ENCODE data around the gene PRDM16.
A peak's percentile ranks its signal among the peaks of the same experiment; 100 is the strongest.

Gene PRDM16

DNA sequence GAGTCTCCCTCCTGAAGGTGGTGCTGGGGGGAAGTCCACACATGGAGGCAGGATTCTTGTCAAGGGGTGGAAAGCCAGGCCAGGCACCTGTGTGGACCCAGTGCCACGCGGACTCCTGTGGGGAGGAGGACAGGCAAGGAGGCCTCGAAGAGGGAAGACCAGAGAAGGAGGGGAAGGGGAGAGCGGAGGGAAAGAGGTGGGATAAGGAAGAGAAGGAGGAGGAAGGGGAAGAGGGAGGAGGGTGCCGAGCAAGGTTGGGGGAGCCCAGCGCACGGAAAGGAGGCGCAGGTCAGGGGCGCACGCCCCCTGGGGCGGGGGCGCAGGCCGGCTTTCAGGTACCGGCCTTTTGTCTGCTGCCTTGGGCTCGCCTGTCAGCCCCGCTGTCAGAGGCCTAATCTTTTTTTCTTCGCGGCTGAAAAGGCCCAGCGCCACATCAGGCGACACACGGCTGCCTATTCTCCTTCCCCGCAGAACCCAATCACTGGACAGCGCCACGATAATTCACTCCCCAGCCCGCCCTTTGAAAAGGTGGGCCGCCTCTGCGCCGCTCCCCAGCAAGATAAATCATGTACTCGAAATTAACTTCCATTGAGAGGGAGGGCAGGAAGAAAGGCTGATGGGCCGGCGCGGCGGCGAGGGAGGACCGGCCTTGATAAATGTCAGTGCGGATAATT lies 42.5 kb downstream of the PRDM16 start:
- no peak for DNase-seq

DNA sequence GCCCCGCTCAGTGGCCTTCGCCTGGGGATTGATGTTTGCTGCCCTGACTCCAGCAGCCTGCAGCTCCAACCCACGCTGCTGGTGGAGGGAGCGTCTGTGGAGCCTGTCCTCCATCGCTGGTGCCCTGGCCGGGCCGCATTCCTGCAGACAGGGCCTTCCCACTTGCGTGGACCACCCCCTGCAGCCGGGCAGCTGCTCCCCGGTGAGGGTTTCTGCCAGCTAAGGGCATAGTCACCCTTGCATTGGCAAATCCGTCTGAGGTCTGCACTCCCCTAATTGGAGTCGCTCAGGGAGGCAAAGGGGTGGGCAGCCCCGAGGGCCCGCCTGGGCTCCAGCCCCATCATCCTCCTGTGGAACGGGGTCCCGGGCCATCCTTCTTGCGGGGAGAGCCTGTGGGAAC lies 43.5 kb downstream of the PRDM16 start:
- DNase-seq: no peak

DNA sequence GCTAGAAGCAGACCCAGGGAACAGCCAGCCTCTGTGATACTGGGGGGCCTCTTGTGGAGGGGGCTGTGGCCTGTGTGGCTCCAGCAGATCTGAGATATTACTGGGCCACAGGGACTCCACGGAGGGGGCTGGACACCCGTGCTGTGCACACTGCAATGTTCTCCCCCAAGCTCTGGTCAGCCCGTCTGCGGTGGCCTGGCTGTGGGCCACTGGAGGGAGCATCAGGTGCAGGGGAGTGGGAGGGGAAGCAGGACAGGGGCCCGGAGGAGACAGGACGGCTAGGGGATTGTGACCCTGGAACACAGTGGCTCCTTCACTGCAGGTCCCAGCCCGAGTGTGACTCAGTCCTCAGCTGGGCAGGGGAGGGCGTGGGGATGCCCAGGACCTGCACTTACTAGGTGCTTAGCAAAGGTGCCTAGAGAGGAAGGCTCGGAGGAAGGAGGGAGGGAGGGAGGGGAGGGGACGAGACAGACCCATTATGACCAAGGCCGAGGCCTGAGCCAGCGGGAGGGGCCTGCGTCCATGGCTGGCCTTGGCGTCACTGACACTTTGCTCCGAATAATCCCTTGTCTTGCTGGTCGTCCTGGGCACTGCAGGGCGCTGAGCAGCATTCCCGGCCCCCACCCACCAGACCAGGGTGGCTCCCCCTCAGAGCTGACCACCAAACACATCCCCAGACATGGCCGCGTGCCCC lies 44.2 kb downstream of the PRDM16 start:
- DNase-seq: no peak

DNA sequence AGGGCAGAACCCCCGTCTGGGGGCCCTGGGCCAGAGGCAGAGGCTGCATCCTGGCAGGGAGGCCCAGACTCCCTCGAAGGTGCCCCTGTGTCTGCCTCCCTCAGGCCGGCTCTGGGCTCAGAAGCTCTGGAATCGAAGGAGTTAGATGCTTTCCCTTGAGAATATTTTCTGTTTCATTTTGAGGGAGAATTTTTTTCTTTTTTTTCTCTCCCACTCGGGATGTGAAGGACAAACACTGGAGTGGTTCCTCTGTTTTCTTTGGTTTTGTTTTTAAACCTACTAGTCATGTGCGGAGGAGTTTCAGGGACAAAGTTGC lies 44.7 kb downstream of the PRDM16 start:
- DNase-seq: no peak

DNA sequence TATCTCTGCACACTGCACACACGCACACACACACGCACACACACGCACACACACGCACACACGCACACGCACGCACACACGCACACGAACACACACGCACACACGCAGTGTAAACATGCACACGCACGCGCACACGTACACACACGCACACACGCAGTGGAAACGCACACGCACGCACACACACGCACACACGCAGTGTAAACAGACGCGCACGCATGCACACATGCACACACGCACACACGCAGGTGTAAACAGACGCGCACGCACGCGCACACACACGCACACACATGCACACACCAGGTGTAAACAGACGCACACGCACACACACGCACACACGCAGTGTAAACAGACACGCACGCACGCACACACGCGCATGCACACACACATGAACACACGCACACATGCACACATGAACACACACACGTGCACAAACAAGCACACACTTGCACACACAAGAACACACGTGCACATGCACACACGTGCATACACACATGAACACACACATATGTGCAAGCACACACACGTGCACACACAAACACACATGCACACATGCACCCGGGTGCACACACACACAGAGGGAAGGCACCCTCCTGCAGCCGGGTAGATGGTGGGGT lies 45.2 kb downstream of the PRDM16 start:
- no peak for DNase-seq

DNA sequence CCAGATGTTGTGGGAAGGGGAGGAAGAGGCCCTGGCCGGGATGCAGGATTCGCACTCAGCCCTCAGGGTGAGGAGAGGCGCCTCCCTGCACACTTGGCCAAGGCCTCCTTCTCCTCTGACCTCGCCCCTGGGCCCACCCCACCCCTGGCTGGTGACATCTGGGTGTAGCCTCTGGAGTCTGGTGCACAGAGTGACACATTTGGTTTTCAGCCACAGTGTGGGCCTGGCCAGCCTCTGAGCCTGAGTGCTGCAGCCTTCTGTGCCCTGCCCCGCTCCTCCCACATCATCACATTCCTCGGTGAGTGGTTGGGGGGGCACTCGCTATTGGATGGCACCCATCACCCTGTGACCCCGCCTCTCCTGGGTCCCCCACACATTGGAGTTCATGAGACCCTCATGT lies 45.8 kb downstream of the PRDM16 start:
- no peak for DNase-seq

DNA sequence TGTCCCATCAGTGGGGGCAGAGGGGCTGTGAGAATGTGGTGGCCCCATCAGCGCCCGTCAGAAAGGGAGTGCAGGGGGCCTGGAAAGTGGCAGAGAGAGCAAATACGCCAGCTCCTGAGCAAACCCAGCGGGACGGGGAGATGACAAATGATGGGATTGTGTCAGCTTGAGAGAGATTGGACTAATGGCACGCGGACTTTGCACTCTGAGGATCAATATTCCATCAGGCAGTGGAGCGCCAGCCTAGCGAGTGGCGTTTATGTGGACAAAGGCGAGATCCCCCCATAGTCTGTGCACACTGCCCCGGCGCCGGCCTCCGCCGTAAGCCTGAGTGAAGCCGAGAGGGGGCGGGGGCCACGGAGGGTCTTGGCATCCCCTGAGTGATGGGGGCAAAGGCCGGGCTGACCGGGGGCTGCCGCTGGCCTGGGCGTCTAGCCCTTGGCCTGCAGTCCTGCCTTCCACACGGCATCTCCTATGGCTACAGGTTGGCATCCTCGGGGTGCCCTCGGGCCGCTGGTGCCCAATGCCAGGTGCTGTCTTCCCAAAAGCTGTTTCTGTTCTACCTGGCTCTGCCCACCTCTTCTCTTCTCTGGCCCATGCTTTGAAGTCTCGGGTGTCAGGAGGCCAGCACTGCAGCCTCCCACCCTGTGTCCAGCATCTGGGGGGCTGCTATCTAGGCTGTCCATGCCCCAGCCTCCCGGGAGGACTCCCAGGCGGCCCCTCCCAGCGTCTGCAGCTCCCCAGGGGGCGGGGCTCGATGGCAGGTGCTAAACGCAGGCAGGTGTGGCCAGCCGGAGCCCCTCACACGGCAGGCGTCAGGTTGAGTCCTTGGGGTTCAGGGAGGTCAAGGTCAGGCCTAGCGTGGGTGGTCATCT lies 46.5 kb downstream of the PRDM16 start:
- no peak for DNase-seq

DNA sequence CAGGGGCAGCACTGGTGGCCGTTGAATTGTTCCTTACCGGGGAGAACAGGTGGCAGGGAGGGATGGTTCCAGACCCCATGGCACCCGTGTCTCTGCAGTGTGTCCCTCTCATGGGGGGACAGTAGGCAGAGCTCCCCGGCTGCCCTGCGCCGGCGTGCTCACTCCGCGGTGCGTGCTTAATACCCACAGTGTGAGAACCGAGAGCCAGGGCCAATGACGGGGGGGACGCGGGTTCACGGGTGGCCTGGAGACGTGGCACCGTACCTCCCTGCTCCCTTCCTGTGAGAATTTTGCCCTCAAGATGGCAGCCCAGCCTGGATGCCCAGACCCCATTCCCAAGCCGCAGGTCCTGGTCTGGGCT lies 47.1 kb downstream of the PRDM16 start:
- no peak for DNase-seq

DNA sequence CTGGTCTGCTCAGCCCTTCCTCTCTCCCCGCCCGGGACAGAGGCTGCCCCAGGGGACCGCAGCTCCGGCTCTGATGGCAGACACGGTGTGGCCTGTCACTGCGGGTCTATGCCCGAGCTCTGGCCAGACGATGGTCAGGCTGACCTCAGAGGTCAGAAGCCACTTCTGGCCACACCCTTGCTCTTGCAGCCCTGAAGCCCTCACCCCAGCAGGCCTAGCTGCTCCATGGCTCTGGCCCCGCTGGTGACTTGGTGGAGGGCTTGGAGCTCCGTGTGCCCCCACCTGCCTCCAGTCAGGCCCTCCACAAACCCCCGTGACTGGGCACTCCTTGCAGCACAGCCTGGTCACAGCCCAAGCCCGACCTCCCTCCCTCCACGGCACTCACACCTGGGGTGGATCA lies 47.6 kb downstream of the PRDM16 start:
- no peak for DNase-seq

DNA sequence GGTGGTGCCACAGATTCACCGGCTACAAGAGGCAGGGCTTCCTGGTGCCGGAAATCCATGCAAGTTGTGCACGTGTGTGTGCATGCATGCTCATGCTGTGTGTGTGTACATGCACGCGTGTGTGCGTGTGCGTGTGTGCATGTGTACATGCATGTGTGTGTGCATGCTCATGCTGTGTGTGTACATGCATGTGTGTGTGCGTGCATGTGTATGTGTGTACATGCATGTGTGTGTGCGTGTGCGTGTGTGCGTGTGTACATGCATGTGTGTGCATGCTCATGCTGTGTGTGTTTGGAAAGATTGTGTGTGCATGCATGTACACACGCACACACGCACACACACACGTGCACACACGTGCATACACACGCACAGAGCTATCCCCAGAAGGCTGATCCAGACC lies 48.9 kb downstream of the PRDM16 start:
- DNase-seq: no peak

DNA sequence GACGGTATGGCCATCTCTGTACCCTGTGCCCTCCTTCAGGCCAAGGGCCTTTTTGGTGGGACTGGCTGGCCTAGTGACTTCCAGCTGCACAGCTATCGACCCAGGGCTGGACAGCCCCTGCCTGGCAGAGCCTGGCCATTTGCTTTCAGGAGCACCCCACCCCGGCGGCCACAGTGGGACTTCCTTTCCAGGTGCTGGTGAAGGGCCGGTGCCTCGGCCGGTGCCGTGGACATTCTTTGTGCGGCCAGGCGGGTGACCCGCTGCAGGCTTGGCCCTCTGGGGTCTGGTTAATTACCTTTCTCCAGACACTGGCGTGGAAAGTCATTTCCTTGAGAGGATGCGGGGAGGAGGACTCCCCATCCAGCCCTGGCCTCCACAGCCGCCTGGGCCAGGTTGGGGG lies 50.1 kb downstream of the PRDM16 start:
- no peak for DNase-seq

DNA sequence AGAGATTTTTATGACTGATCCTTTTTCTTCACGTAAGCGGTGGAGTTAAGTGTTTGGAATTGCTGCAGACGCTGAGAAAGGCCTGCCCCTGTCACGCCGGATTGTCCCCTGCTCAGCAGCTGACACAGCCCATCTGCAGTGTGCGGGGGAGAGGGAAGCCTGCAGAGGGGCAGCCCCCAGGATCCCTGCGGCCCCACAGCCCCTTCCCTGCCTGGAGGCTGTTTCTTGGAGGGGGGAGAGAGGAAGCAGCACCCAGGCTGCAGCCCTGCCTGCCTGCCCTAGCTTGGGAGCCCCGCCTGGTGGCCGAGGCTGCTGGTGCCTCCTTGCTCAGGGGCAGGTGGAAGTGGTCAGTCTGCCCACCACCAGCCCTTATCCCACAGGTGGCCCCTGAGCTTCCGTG lies 50.7 kb downstream of the PRDM16 start:
- DNase-seq: no peak

DNA sequence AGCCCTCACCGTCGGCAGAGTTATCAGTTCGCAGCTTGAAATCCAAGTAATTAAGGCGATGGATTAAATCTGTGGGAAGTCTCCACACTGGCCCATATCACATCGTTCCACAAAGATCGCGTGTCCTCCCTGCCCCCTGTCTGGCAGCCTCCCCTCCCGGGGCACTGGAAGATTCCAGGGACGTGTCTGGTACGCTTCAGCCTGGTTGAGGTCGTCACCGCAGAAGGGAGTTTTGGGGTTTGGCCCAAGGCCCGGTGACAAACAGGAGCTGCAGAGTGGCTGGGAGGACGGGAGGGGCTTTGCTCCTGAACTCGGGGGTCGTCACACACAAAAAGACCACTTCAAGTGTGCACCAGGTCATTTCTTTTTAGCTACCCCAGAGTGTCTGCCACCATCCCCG lies 51.1 kb downstream of the PRDM16 start:
- DNase-seq: peak; percentile 43

DNA sequence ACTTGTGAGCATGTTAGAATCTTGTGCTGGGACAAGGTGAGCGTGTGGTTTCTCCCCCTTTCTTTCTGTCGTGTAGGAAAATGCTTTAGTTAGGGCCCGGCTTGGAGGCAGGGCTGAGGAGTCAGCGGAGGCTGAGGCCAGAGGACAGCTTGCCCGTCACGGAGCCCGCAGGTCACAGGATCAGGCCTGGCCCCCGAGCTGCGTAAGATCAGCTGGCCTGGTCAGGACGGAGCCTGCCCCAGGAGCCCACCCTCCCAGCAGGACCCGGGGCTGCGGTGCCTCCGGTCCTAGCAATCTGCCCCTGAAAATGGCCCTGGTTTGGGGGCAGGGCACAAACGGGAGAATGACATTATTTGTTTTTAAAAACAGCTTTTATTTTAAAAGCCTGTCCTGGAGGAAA lies 52.0 kb downstream of the PRDM16 start:
- DNase-seq: no peak

DNA sequence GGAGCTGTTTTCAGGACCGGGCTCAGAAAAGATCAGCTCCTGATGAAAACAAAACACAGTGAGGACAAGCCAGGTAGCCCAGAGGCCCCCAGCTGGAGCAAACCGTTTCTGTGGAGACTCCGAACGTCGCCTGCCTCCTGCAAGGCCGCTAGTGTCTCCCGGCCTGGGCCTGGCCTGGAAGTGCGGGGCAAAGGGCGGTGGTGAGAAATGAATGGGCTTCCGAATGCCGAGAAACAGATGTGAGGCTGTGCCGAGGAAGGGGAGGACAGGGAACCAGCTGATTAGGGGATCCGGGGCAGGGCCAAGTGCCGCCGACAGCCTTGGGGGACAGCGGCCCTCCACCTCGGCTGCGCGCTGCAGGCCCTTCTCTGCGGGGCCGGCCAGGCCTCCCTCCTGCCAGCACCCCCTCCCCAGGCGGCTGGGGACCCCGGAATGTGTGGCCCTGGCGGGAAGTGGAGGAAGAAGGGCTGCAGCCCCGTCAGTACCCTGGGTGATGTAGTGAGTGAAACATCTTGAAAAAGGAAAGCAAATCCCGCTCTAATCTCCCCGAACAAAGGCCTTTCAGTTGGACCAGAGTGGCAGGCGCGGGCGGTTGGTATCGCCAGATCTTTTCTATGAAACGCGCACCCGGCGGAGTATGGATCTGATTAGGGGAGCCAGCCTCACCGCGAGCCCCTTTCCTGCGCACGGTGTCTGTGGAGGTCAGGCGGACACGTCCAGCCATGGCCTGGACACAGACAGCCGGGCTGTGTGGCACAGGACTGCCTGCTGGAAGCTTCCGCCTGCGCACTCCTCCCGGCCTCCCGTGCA lies 52.6 kb downstream of the PRDM16 start:
- DNase-seq: no peak

DNA sequence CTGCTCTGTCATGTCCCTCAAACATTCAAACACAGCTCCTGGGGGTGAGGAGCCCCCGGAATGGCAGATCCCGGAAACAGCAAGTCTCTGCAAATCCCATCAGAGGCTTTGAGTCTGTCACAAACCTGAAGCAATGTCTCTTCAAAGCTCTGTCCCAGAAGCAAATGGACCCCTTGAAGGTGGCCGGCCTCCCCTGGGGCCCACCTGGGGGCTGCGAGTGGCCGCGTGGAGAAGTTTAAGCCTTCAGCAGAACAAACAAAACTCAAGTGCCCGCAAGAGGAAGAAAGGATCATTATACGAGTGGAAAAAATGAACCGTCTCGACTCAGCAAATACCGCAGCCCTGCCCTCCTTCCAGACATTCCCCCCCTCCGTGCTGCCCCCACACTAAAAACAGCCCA lies 53.3 kb downstream of the PRDM16 start:
- DNase-seq: no peak

DNA sequence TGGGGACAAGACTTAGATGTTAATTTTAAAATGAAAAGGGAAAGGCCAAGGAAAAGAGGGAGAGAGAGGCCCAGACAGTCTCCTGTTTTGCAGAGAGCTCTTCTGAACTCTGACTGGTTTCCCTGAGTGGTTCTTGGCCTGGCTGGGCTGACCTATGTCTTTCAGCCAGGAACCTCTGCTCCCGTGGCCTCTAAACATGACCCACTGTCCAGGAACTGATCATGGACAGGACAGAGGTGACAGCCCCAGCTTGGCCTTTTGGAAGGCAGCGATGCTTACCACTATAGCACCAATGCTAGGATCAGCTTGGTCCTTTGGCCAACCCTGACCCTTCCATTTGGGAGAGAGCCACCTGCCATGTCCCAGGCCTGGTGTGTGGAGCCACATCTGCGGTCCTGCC lies 55.2 kb downstream of the PRDM16 start:
- no peak for DNase-seq

DNA sequence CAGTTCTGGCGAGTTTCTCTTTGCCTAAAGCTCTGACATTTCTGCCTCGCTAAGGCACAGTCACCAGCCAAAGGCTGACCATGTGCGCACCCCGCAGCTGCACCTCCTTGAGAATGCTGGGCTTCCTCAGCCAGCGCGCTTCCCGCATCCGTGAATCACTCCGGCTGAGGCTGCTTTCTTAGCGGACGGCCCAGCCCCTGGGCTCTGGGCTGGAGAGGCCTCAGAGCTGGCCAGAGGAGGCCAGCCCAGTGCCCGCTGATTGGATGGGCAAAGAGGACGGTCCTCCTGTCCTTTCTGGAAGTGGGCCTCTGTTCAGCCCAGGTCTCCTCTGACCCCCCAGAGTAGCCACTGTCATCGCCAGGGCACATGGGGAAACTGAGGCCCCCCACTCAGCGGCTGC lies 56.1 kb downstream of the PRDM16 start:
- DNase-seq: no peak

DNA sequence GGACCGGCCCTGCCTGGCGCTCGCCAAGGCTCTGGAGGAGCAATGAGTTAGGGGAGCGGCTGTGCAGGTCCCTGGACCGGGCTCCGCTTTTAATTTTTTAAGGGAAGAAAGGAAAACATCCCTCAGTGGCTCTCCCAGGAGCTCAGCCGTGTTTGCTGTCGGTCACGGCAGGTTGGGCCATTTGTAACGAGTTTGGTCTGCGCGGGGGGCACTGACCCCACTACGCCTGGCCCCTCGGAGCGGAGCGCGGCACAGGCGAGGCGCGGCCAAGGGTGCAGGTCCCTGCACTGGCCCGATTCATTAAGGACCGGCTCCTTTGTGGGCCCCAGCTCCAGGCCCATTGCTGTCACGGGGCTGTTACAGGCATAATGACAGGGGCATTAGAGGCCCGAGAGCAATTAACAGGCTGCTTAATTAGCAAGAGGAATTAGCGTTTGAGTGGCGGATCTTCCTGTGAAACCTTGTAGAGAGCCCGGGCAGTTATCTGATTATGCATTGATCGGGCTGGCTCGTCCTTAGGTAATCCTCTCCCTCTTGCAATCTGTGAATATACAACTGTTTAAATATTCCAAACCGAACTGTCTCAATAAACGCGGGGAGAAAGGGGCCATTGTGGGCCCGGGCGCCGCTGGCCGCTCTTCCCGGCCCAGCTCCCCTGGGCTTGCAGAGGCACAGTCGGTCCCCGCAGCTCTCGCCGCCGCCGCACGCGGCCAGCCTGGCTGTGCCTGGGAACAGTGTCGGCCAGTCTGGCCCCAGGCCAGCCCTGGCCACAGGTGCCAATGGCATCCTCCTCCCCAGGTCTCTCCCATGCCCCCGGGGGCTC lies 56.8 kb downstream of the PRDM16 start:
- no peak for DNase-seq

DNA sequence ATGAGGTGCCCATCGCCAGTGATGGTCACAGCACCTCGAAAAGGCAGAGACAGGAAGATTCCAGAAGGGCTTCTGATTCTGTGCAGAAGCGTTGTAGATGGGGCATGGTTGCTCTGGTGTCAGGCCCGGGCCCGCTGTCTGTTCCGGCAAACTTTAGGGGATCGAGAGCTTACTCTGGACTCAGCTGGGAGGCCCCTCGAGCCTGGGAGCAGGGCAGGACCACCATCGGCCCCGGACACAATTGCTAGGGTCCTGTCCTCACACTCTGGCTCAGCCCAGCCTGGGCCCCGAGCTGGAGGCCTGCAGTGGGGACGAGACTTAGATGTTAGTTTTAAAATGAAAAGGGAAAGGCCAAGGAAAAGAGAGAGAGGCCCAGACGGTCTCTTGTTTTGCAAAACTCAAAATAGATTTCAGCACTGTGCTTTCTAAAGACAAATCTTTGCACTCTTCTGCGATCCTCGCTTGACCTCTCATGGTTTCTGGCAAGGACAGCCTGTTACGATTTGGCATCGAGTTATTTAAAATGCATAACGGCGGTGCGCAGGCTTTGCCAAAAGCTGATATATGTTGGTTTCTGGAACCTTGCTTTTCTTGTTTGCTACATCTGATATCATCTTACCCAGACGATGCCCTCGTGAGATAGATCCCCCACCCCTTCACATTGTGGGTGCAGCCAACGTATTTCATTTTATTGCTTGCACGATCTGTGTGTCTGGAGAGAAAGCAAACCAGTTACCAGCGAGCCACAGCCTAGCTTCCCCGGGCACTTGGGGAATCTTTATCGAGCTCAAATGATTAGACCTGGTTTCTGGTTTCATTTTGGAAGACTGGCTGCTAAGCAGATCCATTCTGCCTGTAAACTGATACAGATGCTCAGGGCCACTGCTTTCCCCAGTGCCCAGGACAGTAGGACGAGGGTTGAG lies 58.0 kb downstream of the PRDM16 start:
- DNase-seq: no peak

DNA sequence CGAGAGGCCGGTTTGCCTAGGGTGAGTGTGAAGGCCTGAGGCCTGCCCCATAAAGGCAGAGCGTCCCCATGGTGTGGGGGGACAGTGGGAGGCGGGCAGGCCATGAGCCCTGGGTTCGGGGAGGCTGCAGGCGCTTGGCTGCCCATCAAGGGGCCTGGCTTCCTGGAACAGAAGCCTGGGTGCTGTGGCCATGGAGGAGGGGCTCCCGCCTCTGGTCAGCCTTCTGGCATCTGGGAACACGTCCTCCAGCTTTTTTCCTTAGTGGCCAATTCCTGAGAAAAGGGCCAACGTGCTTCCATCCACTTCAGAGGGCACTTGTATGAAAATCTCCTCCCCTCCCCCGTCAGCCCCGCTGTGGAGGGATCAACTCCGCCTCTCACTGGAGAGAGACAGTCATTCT lies 58.7 kb downstream of the PRDM16 start:
- no peak for DNase-seq
